ENCODE measurements around the gene SMTN.

DNA sequence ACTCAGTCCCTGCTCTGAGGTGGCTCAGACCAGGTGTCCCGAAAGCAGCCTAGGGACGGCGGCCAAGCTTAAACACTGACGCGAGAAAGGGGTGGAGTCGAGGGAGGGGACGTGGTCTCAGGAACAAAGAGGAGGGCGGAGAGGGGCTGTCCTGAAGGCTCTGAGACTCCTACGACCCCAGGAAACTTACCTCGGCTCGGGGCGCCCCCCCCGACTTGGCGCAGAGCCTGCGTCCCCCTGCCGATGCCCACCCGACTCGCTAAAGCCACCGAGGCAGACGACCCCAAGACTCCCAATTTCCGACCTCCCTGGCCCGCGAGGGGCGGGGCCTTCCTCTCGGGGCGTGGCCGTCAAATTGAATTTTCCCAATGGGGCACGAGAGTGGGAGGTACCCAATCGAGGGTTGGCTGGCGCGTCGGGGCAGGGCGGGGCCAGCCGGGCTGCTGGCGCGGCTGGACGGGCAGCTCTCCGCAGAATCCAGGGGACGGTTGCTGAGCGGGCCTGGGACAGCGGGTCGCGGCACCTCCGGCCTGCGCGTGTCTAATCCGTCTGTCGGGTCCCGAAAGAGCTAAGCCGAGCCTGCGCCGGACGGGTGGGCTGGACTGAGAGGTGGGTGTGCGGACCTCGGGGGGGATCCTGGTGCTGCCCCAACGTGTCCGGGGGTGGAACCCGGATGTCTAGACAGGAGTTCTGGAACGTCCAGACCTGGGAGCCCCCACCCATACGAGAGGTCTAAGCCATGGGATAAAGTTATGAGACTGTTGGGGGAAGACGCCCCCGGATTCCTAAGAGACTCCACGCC lies at the start of gene SMTN:
- TF ChIP-seq POLR2A (IDR thresholded peaks at IDR 0.05) (peak; percentile 98), CTCF (IDR thresholded peaks at IDR 0.05) (no peak), POLR2AphosphoS5 (IDR thresholded peaks at IDR 0.05) (peak; percentile 99 to 100 (median 100)), EP300 (IDR thresholded peaks at IDR 0.05; ENCODE audit: low read depth) (no peak)
